Measurements from ENCODE around the gene RNF145.

RNF145 gene

DNA sequence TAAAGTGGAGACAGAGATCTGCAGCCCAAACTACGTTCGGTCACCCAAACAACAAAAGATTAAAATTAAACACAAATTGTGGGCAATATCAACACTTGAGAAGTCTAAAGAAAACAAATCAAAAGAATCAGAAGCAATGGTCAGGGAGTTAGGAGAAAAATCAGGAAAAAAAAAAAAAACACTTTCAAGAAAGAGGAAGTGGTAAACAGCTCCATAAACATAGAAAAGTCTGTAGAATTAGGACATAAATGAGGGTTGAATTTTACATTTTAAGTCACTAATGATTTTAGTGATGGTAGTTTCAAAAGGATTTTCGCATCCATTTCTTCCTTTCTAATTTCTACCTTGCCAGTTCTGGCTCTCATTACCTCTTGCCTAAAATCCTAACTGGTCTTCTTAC lies 10.1 kb downstream of the RNF145 start:
- H3K9me3 ChIP-seq (ENCODE audit: control insufficient read depth in 1 of 2, low read length in 2 of 2), result no peaks in the 10 kb centered on the region
- H3K36me3 ChIP-seq (ENCODE audit: control insufficient read depth in 1 of 2, insufficient read depth in 2 of 2, low read length in 2 of 2), result peaks cover 0 to 5% of the 10 kb centered on the region in 2 donors
- H3K4me1 ChIP-seq (ENCODE audit: control insufficient read depth in 1 of 2, insufficient read depth in 2 of 2, low read length in 2 of 2), result peaks cover 0 to 3% of the 10 kb centered on the region in 2 donors
- H3K4me3 ChIP-seq (ENCODE audit: low read depth in 1 of 2, low read length in 2 of 2), result no peak overlapping the region
- no peak overlapping the region for H3K9ac ChIP-seq (ENCODE audit: low read depth in 1 of 2, low read length in 2 of 2)
- no peak overlapping the region for H3K27ac ChIP-seq (ENCODE audit: low read depth, low read length)
- H3K27me3 ChIP-seq (ENCODE audit: control insufficient read depth in 1 of 2, insufficient read depth in 2 of 2, low read length in 2 of 2), result no peaks in the 10 kb centered on the region

DNA sequence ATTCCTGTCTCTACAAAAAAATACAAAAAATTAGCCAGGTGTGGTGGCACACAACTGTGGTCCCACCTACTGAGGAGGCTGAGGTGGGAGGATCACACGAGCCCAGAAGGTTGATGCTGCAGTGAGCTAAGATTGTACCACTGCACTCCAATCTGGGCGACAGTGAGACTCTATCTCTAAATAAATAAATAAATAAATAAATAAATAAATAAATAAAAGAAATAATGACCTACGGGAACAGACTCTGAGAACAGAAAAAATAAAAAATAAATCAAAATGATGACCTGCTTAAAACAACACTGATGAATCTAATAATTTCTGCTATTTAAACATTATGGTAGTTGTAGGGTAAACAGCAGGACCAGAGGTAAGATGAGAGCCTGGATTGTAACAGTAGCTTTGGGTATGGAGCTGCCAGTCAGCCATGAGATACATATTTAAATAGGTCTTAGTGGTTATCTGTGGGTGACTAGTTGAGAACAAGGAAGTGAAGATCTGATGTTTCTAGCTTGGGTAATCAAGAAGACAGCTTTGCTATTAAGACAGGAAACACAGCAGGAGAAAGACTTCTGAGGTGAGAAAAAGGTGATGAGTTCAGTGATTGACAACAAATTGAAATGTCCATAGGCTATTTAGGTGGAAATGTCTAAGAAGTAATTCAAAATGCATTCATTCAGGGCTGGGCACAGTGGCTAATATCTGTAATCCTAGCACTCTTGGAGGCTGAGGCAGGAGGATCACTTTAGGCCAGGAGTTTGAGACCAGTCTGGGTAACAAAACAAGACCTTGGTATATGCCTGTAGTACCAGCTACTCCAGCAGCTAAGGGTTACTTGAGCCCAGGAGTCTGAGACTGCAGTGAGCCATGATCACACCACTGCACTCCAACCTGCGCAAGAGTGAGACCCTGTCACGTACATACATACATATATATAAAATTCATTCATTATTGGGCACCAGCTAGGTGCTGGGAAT lies 11.0 kb downstream of the RNF145 start:
- Histone ChIP-seq H3K4me3 (ENCODE audit: low read depth in 1 of 2, low read length in 2 of 2) (no peak overlapping the region), H3K9me3 (ENCODE audit: control insufficient read depth in 1 of 2, low read length in 2 of 2) (no peaks in the 10 kb centered on the region), H3K27me3 (ENCODE audit: control insufficient read depth in 1 of 2, insufficient read depth in 2 of 2, low read length in 2 of 2) (no peaks in the 10 kb centered on the region), H3K27ac (ENCODE audit: low read depth, low read length) (no peak overlapping the region), H3K4me1 (ENCODE audit: control insufficient read depth in 1 of 2, insufficient read depth in 2 of 2, low read length in 2 of 2) (peaks cover 0 to 3% of the 10 kb centered on the region in 2 donors), H3K9ac (ENCODE audit: low read depth in 1 of 2, low read length in 2 of 2) (no peak overlapping the region), H3K36me3 (ENCODE audit: control insufficient read depth in 1 of 2, insufficient read depth in 2 of 2, low read length in 2 of 2) (peaks cover 3 to 5% of the 10 kb centered on the region in 2 donors)

DNA sequence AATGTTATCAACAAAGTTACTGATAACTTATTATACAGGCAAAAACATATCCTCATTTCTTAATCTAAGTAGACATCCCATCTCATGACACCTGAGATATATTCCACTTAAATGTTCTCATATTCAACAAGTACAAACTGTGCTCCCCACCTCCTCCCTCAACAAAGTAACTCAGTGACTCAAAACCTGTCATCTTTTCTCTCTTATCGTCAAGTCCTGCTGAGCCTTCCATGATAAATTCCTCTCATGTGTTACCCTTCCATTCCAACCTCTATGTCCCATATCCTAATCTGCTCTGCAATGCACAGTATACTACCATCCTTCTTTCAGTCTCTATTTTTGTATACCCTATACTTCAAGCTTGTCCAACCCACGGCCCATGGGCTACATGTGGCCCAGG lies 13.6 kb downstream of the RNF145 start:
- peaks cover 9 to 10% of the 10 kb centered on the region in 2 donors for H3K36me3 ChIP-seq (ENCODE audit: control insufficient read depth in 1 of 2, insufficient read depth in 2 of 2, low read length in 2 of 2)
- no peaks in the 10 kb centered on the region for H3K9me3 ChIP-seq (ENCODE audit: control insufficient read depth in 1 of 2, low read length in 2 of 2)
- no peak overlapping the region for H3K27ac ChIP-seq (ENCODE audit: low read depth, low read length)
- H3K9ac ChIP-seq (ENCODE audit: low read depth in 1 of 2, low read length in 2 of 2), result no peak overlapping the region
- H3K4me1 ChIP-seq (ENCODE audit: control insufficient read depth in 1 of 2, insufficient read depth in 2 of 2, low read length in 2 of 2), result no peaks in the 10 kb centered on the region
- H3K27me3 ChIP-seq (ENCODE audit: control insufficient read depth in 1 of 2, insufficient read depth in 2 of 2, low read length in 2 of 2), result no peaks in the 10 kb centered on the region
- no peak overlapping the region for H3K4me3 ChIP-seq (ENCODE audit: low read depth in 1 of 2, low read length in 2 of 2)

DNA sequence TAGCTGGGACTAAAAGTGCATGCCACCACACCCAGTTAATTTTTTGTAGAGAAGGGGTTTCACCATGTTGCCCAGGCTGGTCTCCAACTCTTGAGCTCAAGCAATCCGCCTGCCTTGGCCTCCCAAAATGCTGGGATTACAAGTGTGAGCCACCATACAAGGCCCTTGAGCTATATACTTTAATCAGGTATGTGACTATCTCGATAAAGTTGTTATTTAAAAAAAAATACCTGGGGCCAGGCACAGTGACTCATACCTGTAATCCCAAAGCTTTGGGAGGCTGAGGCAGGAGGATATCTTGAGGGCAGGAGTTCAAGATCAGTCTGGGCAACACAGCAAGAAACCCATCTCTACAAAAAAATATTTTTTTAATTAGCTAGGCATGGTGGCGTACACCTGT lies 19.2 kb downstream of the RNF145 start:
- Histone ChIP-seq H3K9me3 (ENCODE audit: control insufficient read depth in 1 of 2, low read length in 2 of 2) (no peaks in the 10 kb centered on the region), H3K27ac (ENCODE audit: low read depth, low read length) (no peak overlapping the region)

DNA sequence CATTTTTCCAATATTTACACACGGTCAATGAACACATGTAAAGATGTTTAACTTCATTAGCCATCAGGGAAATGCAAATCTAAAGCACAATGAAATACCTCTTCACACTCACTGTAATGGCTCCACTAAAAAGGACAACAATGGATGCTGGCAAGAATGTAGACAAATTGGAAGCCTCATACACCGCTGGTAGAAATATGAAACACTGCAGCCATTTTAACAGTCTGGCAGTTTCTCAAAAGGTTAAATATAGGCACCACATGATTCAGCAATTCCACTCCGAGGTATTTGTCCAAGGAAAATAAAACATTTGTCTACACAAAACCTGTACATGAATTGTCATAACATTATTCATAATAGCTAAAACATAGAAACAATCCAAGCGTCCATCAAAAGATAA lies 20.0 kb downstream of the RNF145 start:
- Histone ChIP-seq H3K4me3 (ENCODE audit: low read depth in 1 of 2, low read length in 2 of 2) (no peak overlapping the region), H3K27ac (ENCODE audit: low read depth, low read length) (no peak overlapping the region), H3K4me1 (ENCODE audit: control insufficient read depth in 1 of 2, insufficient read depth in 2 of 2, low read length in 2 of 2) (no peaks in the 10 kb centered on the region), H3K36me3 (ENCODE audit: control insufficient read depth in 1 of 2, insufficient read depth in 2 of 2, low read length in 2 of 2) (peaks cover 9 to 20% of the 10 kb centered on the region in 2 donors), H3K27me3 (ENCODE audit: control insufficient read depth in 1 of 2, insufficient read depth in 2 of 2, low read length in 2 of 2) (no peaks in the 10 kb centered on the region), H3K9me3 (ENCODE audit: control insufficient read depth in 1 of 2, low read length in 2 of 2) (no peaks in the 10 kb centered on the region), H3K9ac (ENCODE audit: low read depth in 1 of 2, low read length in 2 of 2) (no peak overlapping the region)

More for the DNA sequence above, 19.2 kb downstream of the RNF145 start:
- Histone ChIP-seq H3K36me3 (ENCODE audit: control insufficient read depth in 1 of 2, insufficient read depth in 2 of 2, low read length in 2 of 2) (peaks cover 9 to 20% of the 10 kb centered on the region in 2 donors), H3K4me3 (ENCODE audit: low read depth in 1 of 2, low read length in 2 of 2) (no peak overlapping the region), H3K4me1 (ENCODE audit: control insufficient read depth in 1 of 2, insufficient read depth in 2 of 2, low read length in 2 of 2) (no peaks in the 10 kb centered on the region), H3K9ac (ENCODE audit: low read depth in 1 of 2, low read length in 2 of 2) (no peak overlapping the region), H3K27me3 (ENCODE audit: control insufficient read depth in 1 of 2, insufficient read depth in 2 of 2, low read length in 2 of 2) (no peaks in the 10 kb centered on the region)

DNA sequence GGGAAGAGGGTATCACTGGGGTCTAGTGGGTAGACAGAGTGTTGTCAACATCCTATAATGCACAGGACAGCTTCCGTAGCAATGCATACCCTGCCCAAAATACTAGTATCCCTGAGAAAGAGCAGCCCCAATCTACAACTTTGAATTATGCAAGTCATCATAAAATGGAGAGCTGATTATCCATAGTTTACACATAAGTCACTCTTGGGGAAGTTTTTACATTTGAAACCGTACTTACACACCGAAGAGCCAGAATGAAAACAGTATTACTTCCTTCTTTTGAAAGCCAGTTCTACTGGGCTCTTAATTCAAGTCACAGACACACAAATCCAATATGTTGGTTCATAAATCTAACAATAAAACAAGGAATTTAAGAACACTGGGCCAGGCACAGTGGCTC lies 21.6 kb downstream of the RNF145 start:
- no peak overlapping the region for H3K9ac ChIP-seq (ENCODE audit: low read depth in 1 of 2, low read length in 2 of 2)
- H3K27ac ChIP-seq (ENCODE audit: low read depth, low read length), result no peak overlapping the region
- no peaks in the 10 kb centered on the region for H3K9me3 ChIP-seq (ENCODE audit: control insufficient read depth in 1 of 2, low read length in 2 of 2)
- no peaks in the 10 kb centered on the region for H3K27me3 ChIP-seq (ENCODE audit: control insufficient read depth in 1 of 2, insufficient read depth in 2 of 2, low read length in 2 of 2)
- peaks cover under 1 to 15% of the 10 kb centered on the region in 2 donors for H3K36me3 ChIP-seq (ENCODE audit: control insufficient read depth in 1 of 2, insufficient read depth in 2 of 2, low read length in 2 of 2)
- no peak overlapping the region for H3K4me3 ChIP-seq (ENCODE audit: low read depth in 1 of 2, low read length in 2 of 2)
- no peaks in the 10 kb centered on the region for H3K4me1 ChIP-seq (ENCODE audit: control insufficient read depth in 1 of 2, insufficient read depth in 2 of 2, low read length in 2 of 2)

DNA sequence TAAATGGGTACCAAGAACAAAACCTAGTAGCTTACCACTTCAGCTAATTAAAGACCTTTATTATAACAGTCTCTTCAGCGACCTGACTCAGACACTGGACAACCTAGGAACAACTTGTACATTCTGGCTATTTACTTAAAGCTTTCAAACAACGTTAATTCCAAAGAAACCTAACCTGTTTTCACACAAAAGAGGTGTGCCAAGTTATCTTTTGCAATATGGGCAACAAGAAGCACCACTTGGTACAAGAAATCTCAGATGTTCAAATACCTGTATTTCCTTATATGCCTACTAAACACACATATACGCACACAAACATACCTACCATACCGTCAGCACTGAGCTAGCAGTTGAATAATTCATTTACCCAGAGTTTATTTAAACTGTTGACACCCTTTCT lies 23.0 kb downstream of the RNF145 start:
- Histone ChIP-seq H3K4me3 (ENCODE audit: low read depth in 1 of 2, low read length in 2 of 2) (no peak overlapping the region), H3K36me3 (ENCODE audit: control insufficient read depth in 1 of 2, insufficient read depth in 2 of 2, low read length in 2 of 2) (peaks cover 0 to 15% of the 10 kb centered on the region in 2 donors), H3K27ac (ENCODE audit: low read depth, low read length) (no peak overlapping the region), H3K9me3 (ENCODE audit: control insufficient read depth in 1 of 2, low read length in 2 of 2) (no peaks in the 10 kb centered on the region), H3K27me3 (ENCODE audit: control insufficient read depth in 1 of 2, insufficient read depth in 2 of 2, low read length in 2 of 2) (no peaks in the 10 kb centered on the region), H3K4me1 (ENCODE audit: control insufficient read depth in 1 of 2, insufficient read depth in 2 of 2, low read length in 2 of 2) (no peaks in the 10 kb centered on the region), H3K9ac (ENCODE audit: low read depth in 1 of 2, low read length in 2 of 2) (no peak overlapping the region)

DNA sequence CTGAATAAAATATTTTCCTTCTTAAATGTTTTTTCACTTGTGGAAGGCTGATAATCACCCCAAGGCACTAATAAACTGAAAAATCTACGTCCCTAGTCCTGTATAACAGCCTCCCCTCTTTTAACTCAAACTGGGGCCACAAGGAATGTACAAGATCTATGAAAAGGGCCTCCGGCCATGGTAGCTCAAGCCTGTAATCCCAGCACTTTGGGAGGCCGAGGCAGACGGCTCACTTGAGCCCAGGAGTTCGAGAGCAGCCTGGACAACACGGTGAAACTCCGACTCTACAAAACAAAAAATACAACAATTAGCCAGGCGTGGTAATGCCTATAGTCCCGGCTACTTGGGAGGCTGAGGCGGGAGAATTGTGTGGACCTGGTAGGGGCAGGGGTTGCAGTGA lies 23.6 kb downstream of the RNF145 start:
- no peaks in the 10 kb centered on the region for H3K9me3 ChIP-seq (ENCODE audit: control insufficient read depth in 1 of 2, low read length in 2 of 2)
- H3K4me1 ChIP-seq (ENCODE audit: control insufficient read depth in 1 of 2, insufficient read depth in 2 of 2, low read length in 2 of 2), result no peaks in the 10 kb centered on the region
- no peak overlapping the region for H3K4me3 ChIP-seq (ENCODE audit: low read depth in 1 of 2, low read length in 2 of 2)
- no peak overlapping the region for H3K9ac ChIP-seq (ENCODE audit: low read depth in 1 of 2, low read length in 2 of 2)
- H3K27me3 ChIP-seq (ENCODE audit: control insufficient read depth in 1 of 2, insufficient read depth in 2 of 2, low read length in 2 of 2), result no peaks in the 10 kb centered on the region
- no peak overlapping the region for H3K27ac ChIP-seq (ENCODE audit: low read depth, low read length)
- peaks cover 0 to 15% of the 10 kb centered on the region in 2 donors for H3K36me3 ChIP-seq (ENCODE audit: control insufficient read depth in 1 of 2, insufficient read depth in 2 of 2, low read length in 2 of 2)

DNA sequence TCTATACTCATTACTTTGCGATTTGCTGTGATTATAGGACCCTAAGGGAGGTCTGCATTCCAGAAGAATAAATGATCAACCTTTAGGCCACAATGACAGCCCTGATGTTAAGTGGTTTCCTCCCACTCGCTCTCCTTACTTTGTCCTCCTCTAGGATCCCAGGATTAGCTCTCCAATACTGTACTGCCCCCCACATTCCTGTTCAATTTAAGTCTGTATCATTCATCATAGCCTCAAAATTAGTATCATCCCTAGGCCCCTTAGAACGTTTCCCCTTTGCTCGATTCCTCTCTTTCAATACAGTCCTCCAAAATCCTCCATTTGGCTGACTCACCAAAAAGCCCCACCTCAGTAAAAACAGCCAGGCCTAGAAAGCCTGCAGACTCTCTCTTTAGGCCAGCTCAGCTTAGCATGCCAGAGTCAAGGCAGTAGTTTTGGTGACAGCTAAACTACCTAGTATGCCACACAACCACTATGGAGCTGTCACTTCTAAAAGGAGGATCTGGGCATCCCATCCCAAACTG lies 24.4 kb downstream of the RNF145 start:
- no peak overlapping the region for H3K27ac ChIP-seq (ENCODE audit: low read depth, low read length)
- H3K9ac ChIP-seq (ENCODE audit: low read depth in 1 of 2, low read length in 2 of 2), result no peak overlapping the region
- H3K9me3 ChIP-seq (ENCODE audit: control insufficient read depth in 1 of 2, low read length in 2 of 2), result no peaks in the 10 kb centered on the region
- H3K27me3 ChIP-seq (ENCODE audit: control insufficient read depth in 1 of 2, insufficient read depth in 2 of 2, low read length in 2 of 2), result no peaks in the 10 kb centered on the region
- H3K4me3 ChIP-seq (ENCODE audit: low read depth in 1 of 2, low read length in 2 of 2), result no peak overlapping the region
- peaks cover 0 to 11% of the 10 kb centered on the region in 2 donors for H3K36me3 ChIP-seq (ENCODE audit: control insufficient read depth in 1 of 2, insufficient read depth in 2 of 2, low read length in 2 of 2)
- peaks cover 0 to 4% of the 10 kb centered on the region in 2 donors for H3K4me1 ChIP-seq (ENCODE audit: control insufficient read depth in 1 of 2, insufficient read depth in 2 of 2, low read length in 2 of 2)

DNA sequence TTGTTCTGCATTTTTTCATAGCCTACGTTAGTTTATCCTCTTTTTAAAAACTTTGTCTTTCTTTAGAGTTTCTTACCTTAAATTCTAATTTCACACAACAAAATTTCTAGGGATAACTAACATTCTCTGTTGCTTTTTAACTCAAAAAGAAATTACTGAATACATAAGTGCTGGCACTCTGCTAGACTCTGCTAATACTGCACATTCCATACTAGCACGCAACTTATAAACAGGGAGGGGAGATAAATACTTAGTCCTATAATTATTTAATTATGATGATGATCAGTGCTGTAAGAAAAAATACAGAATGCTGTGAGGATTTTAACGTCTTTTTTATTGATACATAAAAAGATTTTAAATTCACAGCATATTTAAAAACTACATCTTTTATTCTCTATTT lies 25.1 kb downstream of the RNF145 start:
- H3K4me1 ChIP-seq (ENCODE audit: control insufficient read depth in 1 of 2, insufficient read depth in 2 of 2, low read length in 2 of 2), result peaks cover 4 to 11% of the 10 kb centered on the region in 2 donors

More for the DNA sequence above, 25.1 kb downstream of the RNF145 start:
- Histone ChIP-seq H3K9ac (ENCODE audit: low read depth in 1 of 2, low read length in 2 of 2) (no peak overlapping the region), H3K9me3 (ENCODE audit: control insufficient read depth in 1 of 2, low read length in 2 of 2) (no peaks in the 10 kb centered on the region), H3K27me3 (ENCODE audit: control insufficient read depth in 1 of 2, insufficient read depth in 2 of 2, low read length in 2 of 2) (no peaks in the 10 kb centered on the region), H3K36me3 (ENCODE audit: control insufficient read depth in 1 of 2, insufficient read depth in 2 of 2, low read length in 2 of 2) (peaks cover 0 to 5% of the 10 kb centered on the region in 2 donors), H3K4me3 (ENCODE audit: low read depth in 1 of 2, low read length in 2 of 2) (no peak overlapping the region), H3K27ac (ENCODE audit: low read depth, low read length) (no peak overlapping the region)
